A673 (cell line): ENCODE data around the gene ANKS6.

ENCODE experiments used
- CTCF ChIP-seq: fragments of 300-800, 200-600 bp; sonication (generic); conservative IDR thresholded peaks from 2 replicates; pipeline ENCODE4 v1.5.1; 2017; ENCODE audit warnings: low read depth, mild to moderate bottlenecking, antibody characterized with exemption, low read length, moderate library complexity, mixed read lengths
- EZH2 ChIP-seq: fragments of 200-600 bp; sonication (generic); IDR thresholded peaks from 2 replicates; pipeline ENCODE4 v1.6.1; 2017; ENCODE audit warnings: borderline replicate concordance, low read depth, mild to moderate bottlenecking, mixed read lengths, antibody characterized with exemption, low read length; ENCODE audit not compliant: poor library complexity, severe bottlenecking

GRCh38 chr9:98838868-98839565 lies 42.7 kb upstream of the ANKS6 start:
- TF ChIP-seq CTCF (no peak), EZH2 (no peak)
